HepG2 (cell line): ENCODE measurements around the gene KLC4. TPM values are rescaled to one million over a fixed set of nuclear protein-coding genes. Genes with fewer than 3 reads are reported as not detected.
A peak's percentile ranks its signal among the peaks of the same experiment; 100 is the strongest.

Experiments
- DMAP1 ChIP-seq: IDR thresholded peaks from 2 replicates; pipeline ENCODE4 v1.6.1; 2016
- EHMT2 ChIP-seq: fragments of 200-600 bp; sonication (generic); IDR thresholded peaks from 2 replicates; pipeline ENCODE4 v1.7.0; 2017; ENCODE audit warnings: antibody characterized with exemption, low read depth, low read length, borderline replicate concordance
- MED13 ChIP-seq: sonication (generic); formaldehyde crosslinking; IDR thresholded peaks from 2 replicates; pipeline ENCODE4 v1.5.0; 2020; ENCODE audit warnings: missing genetic modification reagents
- SIX1 ChIP-seq: sonication (generic); formaldehyde crosslinking; IDR thresholded peaks from 2 replicates; pipeline ENCODE4 v1.4.0; 2020; ENCODE audit warnings: missing genetic modification reagents, borderline replicate concordance
- SOX6 ChIP-seq, 2 experiments: fragments of 450-650 bp in 1 of 2; sonication (generic) in 1 of 2; formaldehyde crosslinking in 1 of 2; IDR thresholded peaks; 2 replicates each; pipeline versions ENCODE4 v1.4.0 to v1.6.1; 2017 to 2020; ENCODE audit warnings: antibody characterized with exemption in 1 of 2, mild to moderate bottlenecking in 1 of 2, missing genetic modification reagents in 1 of 2
- THAP11 ChIP-seq: IDR thresholded peaks from 2 replicates; pipeline ENCODE4 v1.6.1; 2016; ENCODE audit warnings: missing biosample characterization, missing genetic modification reagents
- YEATS2 ChIP-seq: sonication (generic); formaldehyde crosslinking; IDR thresholded peaks from 2 replicates; pipeline ENCODE4 v1.4.0; 2020; ENCODE audit warnings: missing genetic modification reagents, borderline replicate concordance
- ZBTB20 ChIP-seq: sonication (generic); formaldehyde crosslinking; IDR thresholded peaks from 2 replicates; pipeline ENCODE4 v1.8.1; 2023; ENCODE audit warnings: missing genetic modification reagents, low read depth, mild to moderate bottlenecking, borderline replicate concordance
- ZEB1 ChIP-seq: IDR thresholded peaks from 2 replicates; pipeline ENCODE4 v1.6.1; 2012; ENCODE audit warnings: mild to moderate bottlenecking, low read depth, inconsistent platforms; ENCODE audit not compliant: insufficient replicate concordance
- ZFX ChIP-seq: sonication (generic); formaldehyde crosslinking; IDR thresholded peaks from 2 replicates; pipeline ENCODE4 v1.4.0; 2020; ENCODE audit warnings: mild to moderate bottlenecking, low read depth, missing genetic modification reagents, moderate library complexity
- ZNF225 ChIP-seq: sonication (generic); formaldehyde crosslinking; IDR thresholded peaks from 2 replicates; pipeline ENCODE4 v1.4.0; 2020; ENCODE audit warnings: mild to moderate bottlenecking, missing genetic modification reagents
- ZNF501 ChIP-seq: sonication (generic); formaldehyde crosslinking; IDR thresholded peaks from 2 replicates; pipeline ENCODE4 v1.5.1; 2020; ENCODE audit warnings: mild to moderate bottlenecking, moderate library complexity, missing genetic modification reagents
- polyA plus RNA-seq, 8 experiments: library from polyadenylated mRNA; depleted of rRNA in 3 of 8; stranded (reverse) in 7 of 8; unstranded in 1 of 8; fragments of >200 nt; fragmentation: Illumina TruSeq in 4 of 8; extraction: Trizol in 4 of 8; gene quantifications; 2 replicates each; pipeline versions ENCODE4 v1.2.1 to v1.2.3, GENCODE V29; 2011 to 2016; ENCODE audit warnings: low read depth in 4 of 8, missing spikeins in 1 of 8, mixed read lengths in 1 of 8; ENCODE audit not compliant: insufficient read depth in 1 of 8
- total RNA-seq, 5 experiments: library from RNA; depleted of rRNA; stranded (reverse); fragments of >200 nt; fragmentation: Illumina TruSeq; extraction: Trizol; gene quantifications; 2 replicates each; pipeline ENCODE4 v1.2.3, GENCODE V29; 2016; ENCODE audit warnings: low read depth in 1 of 5
- TF ChIP-seq, protein P1 (sequence below), 2 experiments: fragments of 450-650 bp in 1 of 2; sonication (generic) in 1 of 2; formaldehyde crosslinking in 1 of 2; IDR thresholded peaks; 2 replicates each; pipeline versions ENCODE4 v1.6.1 to v1.8.0; 2016 to 2022; ENCODE audit warnings: antibody characterized with exemption in 1 of 2, mild to moderate bottlenecking in 1 of 2, missing genetic modification reagents in 1 of 2
- TF ChIP-seq, protein P2 (sequence below): sonication (generic); formaldehyde crosslinking; IDR thresholded peaks from 2 replicates; pipeline ENCODE4 v1.4.0; 2020; ENCODE audit warnings: low read depth, mild to moderate bottlenecking, missing genetic modification reagents
- TF ChIP-seq, protein P3 (sequence below): sonication (generic); formaldehyde crosslinking; IDR thresholded peaks from 2 replicates; pipeline ENCODE4 v1.4.0; 2020; ENCODE audit warnings: mild to moderate bottlenecking, missing genetic modification reagents

Gene KLC4
- total and polyA plus RNA-seq, 2 of the 13 experiments (the other 11 are each of a cell fraction or from before 2014, with no cell fraction given), result 45.4 to 70.4 TPM

DNA sequence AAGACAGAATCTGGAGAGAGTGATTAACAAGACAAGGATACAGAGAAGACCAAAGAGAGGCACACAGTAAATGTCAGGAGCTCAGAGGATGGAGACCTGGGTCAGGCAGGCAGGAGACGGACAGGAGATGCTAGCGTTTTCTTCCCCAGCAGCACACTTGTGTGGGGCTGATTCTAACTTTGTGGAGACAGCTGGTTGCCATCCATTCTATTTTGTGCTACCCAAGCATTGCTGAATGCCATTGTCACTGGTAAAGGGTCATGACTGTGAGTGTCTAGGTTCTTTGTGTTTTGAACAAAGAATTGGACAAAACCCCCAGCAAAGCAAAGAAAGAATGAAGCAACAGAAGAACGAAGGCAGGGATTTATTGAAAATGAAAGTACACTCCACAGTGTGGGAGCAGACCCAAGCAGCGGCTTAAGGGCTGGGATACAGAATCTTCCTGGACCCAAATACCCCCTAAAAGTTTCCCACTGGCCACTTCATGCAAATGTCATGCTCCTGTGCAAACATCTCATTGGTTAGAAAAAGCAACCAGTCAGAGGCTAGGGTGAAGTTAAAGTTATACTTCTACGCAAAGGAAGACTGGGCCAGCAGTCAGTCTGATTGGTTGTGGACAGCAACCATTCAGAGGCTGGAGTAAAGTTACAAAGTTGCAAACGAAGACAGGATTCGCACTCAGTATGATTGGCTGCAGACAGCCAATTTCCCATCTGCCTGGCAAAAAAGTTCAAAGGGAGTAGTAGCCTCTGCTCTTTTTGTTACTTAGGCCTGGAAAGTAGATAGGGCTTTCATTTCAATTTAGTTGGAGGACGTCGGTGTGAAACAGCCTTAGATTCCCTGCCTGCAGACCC is 34.2 kb downstream of the KLC4 start (continued):
- TF ChIP-seq, protein P1, sequence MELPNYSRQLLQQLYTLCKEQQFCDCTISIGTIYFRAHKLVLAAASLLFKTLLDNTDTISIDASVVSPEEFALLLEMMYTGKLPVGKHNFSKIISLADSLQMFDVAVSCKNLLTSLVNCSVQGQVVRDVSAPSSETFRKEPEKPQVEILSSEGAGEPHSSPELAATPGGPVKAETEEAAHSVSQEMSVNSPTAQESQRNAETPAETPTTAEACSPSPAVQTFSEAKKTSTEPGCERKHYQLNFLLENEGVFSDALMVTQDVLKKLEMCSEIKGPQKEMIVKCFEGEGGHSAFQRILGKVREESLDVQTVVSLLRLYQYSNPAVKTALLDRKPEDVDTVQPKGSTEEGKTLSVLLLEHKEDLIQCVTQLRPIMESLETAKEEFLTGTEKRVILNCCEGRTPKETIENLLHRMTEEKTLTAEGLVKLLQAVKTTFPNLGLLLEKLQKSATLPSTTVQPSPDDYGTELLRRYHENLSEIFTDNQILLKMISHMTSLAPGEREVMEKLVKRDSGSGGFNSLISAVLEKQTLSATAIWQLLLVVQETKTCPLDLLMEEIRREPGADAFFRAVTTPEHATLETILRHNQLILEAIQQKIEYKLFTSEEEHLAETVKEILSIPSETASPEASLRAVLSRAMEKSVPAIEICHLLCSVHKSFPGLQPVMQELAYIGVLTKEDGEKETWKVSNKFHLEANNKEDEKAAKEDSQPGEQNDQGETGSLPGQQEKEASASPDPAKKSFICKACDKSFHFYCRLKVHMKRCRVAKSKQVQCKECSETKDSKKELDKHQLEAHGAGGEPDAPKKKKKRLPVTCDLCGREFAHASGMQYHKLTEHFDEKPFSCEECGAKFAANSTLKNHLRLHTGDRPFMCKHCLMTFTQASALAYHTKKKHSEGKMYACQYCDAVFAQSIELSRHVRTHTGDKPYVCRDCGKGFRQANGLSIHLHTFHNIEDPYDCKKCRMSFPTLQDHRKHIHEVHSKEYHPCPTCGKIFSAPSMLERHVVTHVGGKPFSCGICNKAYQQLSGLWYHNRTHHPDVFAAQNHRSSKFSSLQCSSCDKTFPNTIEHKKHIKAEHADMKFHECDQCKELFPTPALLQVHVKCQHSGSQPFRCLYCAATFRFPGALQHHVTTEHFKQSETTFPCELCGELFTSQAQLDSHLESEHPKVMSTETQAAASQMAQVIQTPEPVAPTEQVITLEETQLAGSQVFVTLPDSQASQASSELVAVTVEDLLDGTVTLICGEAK (IDR thresholded peaks at IDR 0.05), result no peak
- TF ChIP-seq, protein P1 (CRISPR knock-in tag; IDR thresholded peaks at IDR 0.05), result peak; percentile 58; the same call in 1 of the 2 replicates
- TF ChIP-seq, protein P2, sequence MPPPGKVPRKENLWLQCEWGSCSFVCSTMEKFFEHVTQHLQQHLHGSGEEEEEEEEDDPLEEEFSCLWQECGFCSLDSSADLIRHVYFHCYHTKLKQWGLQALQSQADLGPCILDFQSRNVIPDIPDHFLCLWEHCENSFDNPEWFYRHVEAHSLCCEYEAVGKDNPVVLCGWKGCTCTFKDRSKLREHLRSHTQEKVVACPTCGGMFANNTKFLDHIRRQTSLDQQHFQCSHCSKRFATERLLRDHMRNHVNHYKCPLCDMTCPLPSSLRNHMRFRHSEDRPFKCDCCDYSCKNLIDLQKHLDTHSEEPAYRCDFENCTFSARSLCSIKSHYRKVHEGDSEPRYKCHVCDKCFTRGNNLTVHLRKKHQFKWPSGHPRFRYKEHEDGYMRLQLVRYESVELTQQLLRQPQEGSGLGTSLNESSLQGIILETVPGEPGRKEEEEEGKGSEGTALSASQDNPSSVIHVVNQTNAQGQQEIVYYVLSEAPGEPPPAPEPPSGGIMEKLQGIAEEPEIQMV (CRISPR knock-in tag), result no peak
- TF ChIP-seq ZNF225, result no peak
- no peak for TF ChIP-seq ZEB1
- peak; percentile 52; the same call in 1 of the 2 replicates for TF ChIP-seq ZFX (CRISPR knock-in tag)
- peak; percentile 57 for TF ChIP-seq THAP11 (CRISPR knock-in tag)
- no peak; the same call in 1 of the 2 replicates for TF ChIP-seq ZNF501 (CRISPR knock-in tag)
- TF ChIP-seq, protein P3, sequence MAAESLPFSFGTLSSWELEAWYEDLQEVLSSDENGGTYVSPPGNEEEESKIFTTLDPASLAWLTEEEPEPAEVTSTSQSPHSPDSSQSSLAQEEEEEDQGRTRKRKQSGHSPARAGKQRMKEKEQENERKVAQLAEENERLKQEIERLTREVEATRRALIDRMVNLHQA (CRISPR knock-in tag), result peak; percentile 83; the same call in 1 of the 2 replicates
- peak; percentile 41; the same call in 1 of the 2 replicates for TF ChIP-seq YEATS2 (CRISPR knock-in tag)
- no peak for TF ChIP-seq SOX6 (IDR thresholded peaks at IDR 0.05)
- TF ChIP-seq SOX6 (CRISPR knock-in tag; IDR thresholded peaks at IDR 0.05), result peak; percentile 61
- TF ChIP-seq ZBTB20, result no peak
- peak; percentile 50; the same call in 1 of the 2 replicates for TF ChIP-seq SIX1
- TF ChIP-seq EHMT2, result no peak
- TF ChIP-seq DMAP1 (CRISPR knock-in tag), result peak; percentile 13; the same call in 1 of the 2 replicates
- TF ChIP-seq MED13 (CRISPR knock-in tag), result no peak
